ENCODE results near the gene MANBA.

The MANBA gene

GRCh38 chr4:102586002-102586643 lies 174.6 kb downstream of the MANBA start:
- no peak for TF ChIP-seq TEAD4 (IDR thresholded peaks at IDR 0.05)
- TF ChIP-seq ZBTB7A (IDR thresholded peaks at IDR 0.05; ENCODE audit: low read depth) = no peak
- TF ChIP-seq REST (IDR thresholded peaks at IDR 0.05; ENCODE audit: low read depth) = no peak
- no peak for TF ChIP-seq CREB1 (IDR thresholded peaks at IDR 0.05; ENCODE audit: low read depth)
- no peak for TF ChIP-seq YY1 (IDR thresholded peaks at IDR 0.05; ENCODE audit: low read depth)
- TF ChIP-seq MAX (IDR thresholded peaks at IDR 0.05) = no peak
- no peak for TF ChIP-seq TCF12 (IDR thresholded peaks at IDR 0.05; ENCODE audit: low read depth)
- no peak for TF ChIP-seq TAF1 (IDR thresholded peaks at IDR 0.05; ENCODE audit: low read depth)
- no peak for TF ChIP-seq EGR1 (IDR thresholded peaks at IDR 0.05)
- no peak for TF ChIP-seq RAD21 (IDR thresholded peaks at IDR 0.05; ENCODE audit: low read depth)
- no peak for TF ChIP-seq FOXM1 (IDR thresholded peaks at IDR 0.05; ENCODE audit: borderline replicate concordance, low read depth)
- no peak for TF ChIP-seq NFIC (IDR thresholded peaks at IDR 0.05)
- no peak for TF ChIP-seq CEBPB (IDR thresholded peaks at IDR 0.05)
- TF ChIP-seq USF1 (IDR thresholded peaks at IDR 0.05) = no peak

GRCh38 chr4:102585329-102585728 lies 175.4 kb downstream of the MANBA start:
- TF ChIP-seq EP300 (IDR thresholded peaks at IDR 0.05; ENCODE audit: borderline replicate concordance) (no peak), USF1 (IDR thresholded peaks at IDR 0.05) (no peak), TEAD4 (IDR thresholded peaks at IDR 0.05) (no peak), CEBPB (IDR thresholded peaks at IDR 0.05) (no peak), NFIC (IDR thresholded peaks at IDR 0.05) (no peak), CREB1 (IDR thresholded peaks at IDR 0.05; ENCODE audit: low read depth) (no peak), YY1 (IDR thresholded peaks at IDR 0.05; ENCODE audit: low read depth) (no peak), FOXM1 (IDR thresholded peaks at IDR 0.05; ENCODE audit: borderline replicate concordance, low read depth) (no peak), ZBTB7A (IDR thresholded peaks at IDR 0.05; ENCODE audit: low read depth) (no peak), EGR1 (IDR thresholded peaks at IDR 0.05) (no peak), TAF1 (IDR thresholded peaks at IDR 0.05; ENCODE audit: low read depth) (no peak), MAX (IDR thresholded peaks at IDR 0.05) (no peak), REST (IDR thresholded peaks at IDR 0.05; ENCODE audit: low read depth) (no peak), TCF12 (IDR thresholded peaks at IDR 0.05; ENCODE audit: low read depth) (no peak), RAD21 (IDR thresholded peaks at IDR 0.05; ENCODE audit: low read depth) (no peak)

- TF ChIP-seq RAD21 (IDR thresholded peaks at IDR 0.05; ENCODE audit: low read depth) (no peak), TEAD4 (IDR thresholded peaks at IDR 0.05) (no peak), MAX (IDR thresholded peaks at IDR 0.05) (no peak), CEBPB (IDR thresholded peaks at IDR 0.05) (no peak), NFIC (IDR thresholded peaks at IDR 0.05) (no peak), CREB1 (IDR thresholded peaks at IDR 0.05; ENCODE audit: low read depth) (no peak), TAF1 (IDR thresholded peaks at IDR 0.05; ENCODE audit: low read depth) (no peak), FOXM1 (IDR thresholded peaks at IDR 0.05; ENCODE audit: borderline replicate concordance, low read depth) (no peak), EGR1 (IDR thresholded peaks at IDR 0.05) (no peak), YY1 (IDR thresholded peaks at IDR 0.05; ENCODE audit: low read depth) (no peak), EP300 (IDR thresholded peaks at IDR 0.05; ENCODE audit: borderline replicate concordance) (no peak), TCF12 (IDR thresholded peaks at IDR 0.05; ENCODE audit: low read depth) (no peak), USF1 (IDR thresholded peaks at IDR 0.05) (no peak), REST (IDR thresholded peaks at IDR 0.05; ENCODE audit: low read depth) (no peak)
Measured at GRCh38 chr4:102584091-102584490, 176.7 kb downstream of the MANBA start.
